HG02623 (cell line): ENCODE measurements around the gene SOX11.
"Not testable (repeated sequence)": the region's sequence is repeated elsewhere in the genome, so short reads cannot be mapped to it uniquely, and the experiment has no call there.

Experiments used
- ATAC-seq: cut with Tn5 transposase; IDR thresholded peaks from one replicate; pipeline ENCODE4 v1.9.1; 2021; ENCODE audit warnings: moderate library complexity; ENCODE audit not compliant: unreplicated experiment

SOX11 gene

DNA sequence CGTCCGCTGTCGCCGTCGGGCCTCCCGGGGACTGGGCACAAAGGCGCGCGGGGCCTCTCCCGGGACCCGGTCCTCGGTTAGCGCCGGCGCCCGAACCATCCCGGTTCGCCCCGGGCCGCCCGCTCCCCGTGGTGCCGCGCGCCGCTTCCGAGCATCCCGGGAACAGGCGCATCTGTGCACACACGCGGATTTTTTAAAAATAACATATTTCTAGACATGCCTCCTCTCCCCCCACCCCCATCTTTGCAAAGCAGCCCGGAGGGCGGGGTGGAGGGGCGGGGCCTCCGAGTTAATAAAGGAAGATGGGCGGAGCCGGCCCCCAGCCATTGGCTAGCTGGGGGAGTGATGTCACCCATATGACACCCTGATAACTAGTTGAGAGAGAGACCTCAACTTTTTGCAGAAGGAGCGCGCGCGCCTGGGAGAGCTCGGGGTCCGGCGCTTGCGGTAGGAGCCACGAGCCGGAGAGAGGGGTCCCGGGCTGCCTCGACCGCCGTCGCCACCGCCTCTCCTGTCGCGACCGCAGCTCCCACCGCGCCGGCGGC is at the start of gene SOX11:
Gene SOX11 (plus strand): TSS at position 400 of the 545 bp plus-strand sequence. CDS start 338 bp downstream, outside the sequence.
- ATAC-seq = no peak

- not testable (repeated sequence) for ATAC-seq
Observed at GRCh38 chr2:5652734-5653133, 39.5 kb upstream of the SOX11 start.

- ATAC-seq = not testable (repeated sequence)
Observed at GRCh38 chr2:5653756-5654155, 38.4 kb upstream of the SOX11 start.

DNA sequence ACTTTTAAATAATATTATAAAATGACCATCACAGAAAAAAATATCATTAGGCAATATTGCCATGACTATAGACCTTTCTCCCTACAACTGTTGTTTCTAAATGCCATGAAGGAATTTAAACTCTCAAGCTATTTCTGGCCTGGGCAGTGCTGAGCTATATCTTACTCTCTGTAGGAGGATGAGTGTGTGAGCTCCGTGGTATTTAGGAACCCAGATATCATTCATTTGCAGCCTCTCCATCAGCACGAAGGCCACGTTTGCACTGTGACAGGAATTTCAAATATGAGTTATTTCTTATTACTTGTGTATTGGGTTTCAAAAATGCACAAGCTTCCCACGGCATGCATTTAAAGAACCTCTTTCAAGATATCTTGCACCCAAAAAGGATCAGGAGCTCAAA is 35.0 kb upstream of the SOX11 start:
- ATAC-seq = no peak

- no peak for ATAC-seq
Observed at GRCh38 chr2:5660591-5660990, 31.6 kb upstream of the SOX11 start.

GRCh38 chr2:5661362-5661761 is 30.8 kb upstream of the SOX11 start:
- ATAC-seq = no peak

DNA sequence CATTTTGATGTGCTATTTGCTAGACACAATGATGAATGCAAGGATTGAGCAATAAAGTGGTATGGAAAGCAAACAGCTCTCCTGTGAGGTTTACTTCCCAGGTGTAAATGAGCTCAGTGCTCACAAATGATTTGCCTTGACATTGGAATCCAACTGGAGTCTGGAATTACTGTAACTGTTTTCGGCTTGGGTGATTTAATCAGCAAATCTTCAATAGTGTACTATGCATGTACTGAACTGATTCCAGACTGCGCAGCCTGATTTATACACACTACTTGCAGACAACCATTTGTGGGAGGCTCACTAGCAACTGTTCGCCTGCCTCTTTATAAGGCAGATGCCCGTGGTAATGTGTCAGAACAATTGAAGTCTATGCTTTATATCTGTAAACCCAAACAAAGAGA is 27.9 kb upstream of the SOX11 start:
- no peak for ATAC-seq

GRCh38 chr2:5665066-5665465 is 27.1 kb upstream of the SOX11 start:
- ATAC-seq = no peak

- ATAC-seq = no peak
Observed at GRCh38 chr2:5666798-5667197, 25.4 kb upstream of the SOX11 start.

GRCh38 chr2:5667655-5668054 is 24.5 kb upstream of the SOX11 start:
- not testable (repeated sequence) for ATAC-seq

DNA sequence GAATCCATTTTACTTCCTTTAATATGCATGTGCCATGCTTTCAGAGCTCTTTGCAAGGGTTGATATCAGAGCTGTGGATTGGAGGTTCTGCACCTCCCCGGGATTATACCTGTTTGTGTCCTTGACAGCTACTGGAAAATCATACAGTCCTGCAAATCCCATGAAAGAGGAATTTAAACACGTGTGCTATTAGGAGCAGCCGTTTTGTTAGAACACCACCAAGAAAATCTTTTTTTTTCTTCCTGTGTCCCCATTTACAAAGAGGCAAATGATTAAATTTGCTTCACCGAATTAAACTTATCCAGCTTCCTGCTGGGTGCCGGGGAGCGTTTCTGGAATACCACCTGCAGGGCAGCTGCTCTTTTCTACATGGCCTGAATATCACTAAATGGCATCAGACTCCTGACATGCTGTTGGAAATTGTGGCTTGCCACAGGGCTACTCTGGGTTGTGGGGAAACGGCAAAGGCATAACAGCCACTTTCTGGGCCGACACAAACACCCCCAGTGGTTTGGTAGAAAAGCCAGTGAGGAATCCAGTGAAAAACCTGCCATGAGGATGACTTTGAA is 23.4 kb upstream of the SOX11 start:
- ATAC-seq = no peak

GRCh38 chr2:5672749-5673144 is 19.4 kb upstream of the SOX11 start:
- ATAC-seq = no peak

- no peak for ATAC-seq
Observed at GRCh38 chr2:5673145-5674025, 18.8 kb upstream of the SOX11 start.

DNA sequence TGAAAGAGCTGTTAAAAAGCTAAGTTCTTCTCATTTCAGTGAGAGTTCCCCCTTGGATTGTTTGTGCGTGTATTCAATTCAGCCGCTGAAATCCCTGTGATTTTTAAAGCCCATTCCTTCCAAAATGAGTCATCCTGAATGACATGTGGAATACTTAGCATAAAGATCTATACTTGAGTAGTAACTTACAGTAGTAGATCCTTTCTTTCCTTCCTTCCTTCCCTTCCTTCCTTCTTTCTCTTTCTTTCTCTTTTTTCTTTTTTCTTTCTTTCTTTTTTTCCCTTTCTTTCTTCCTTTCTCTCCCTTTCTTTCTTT is 18.2 kb upstream of the SOX11 start:
- no peak for ATAC-seq

GRCh38 chr2:5677133-5677532 is 15.1 kb upstream of the SOX11 start:
- no peak for ATAC-seq

DNA sequence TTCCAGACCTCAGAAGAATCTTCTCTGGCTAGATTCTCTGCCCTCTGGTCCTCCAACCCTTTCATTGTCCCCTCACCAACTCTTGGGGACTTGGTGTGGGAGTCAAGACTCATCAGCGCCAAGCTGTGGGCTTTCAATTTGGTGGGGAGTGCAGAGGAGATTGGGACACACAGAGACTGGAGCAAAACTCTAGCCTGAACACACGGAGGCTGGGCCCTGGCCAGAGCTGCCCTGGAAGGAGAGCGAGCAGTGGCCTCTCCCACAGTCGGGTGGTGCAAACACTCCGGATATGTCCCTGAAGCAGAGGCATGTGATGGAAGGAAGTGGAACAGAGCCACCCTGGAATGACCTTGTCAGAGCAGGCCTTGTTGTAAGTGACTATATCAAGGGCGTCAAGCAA is 8.7 kb upstream of the SOX11 start:
- no peak for ATAC-seq

GRCh38 chr2:5685225-5685624 is 7.0 kb upstream of the SOX11 start:
- ATAC-seq = no peak

DNA sequence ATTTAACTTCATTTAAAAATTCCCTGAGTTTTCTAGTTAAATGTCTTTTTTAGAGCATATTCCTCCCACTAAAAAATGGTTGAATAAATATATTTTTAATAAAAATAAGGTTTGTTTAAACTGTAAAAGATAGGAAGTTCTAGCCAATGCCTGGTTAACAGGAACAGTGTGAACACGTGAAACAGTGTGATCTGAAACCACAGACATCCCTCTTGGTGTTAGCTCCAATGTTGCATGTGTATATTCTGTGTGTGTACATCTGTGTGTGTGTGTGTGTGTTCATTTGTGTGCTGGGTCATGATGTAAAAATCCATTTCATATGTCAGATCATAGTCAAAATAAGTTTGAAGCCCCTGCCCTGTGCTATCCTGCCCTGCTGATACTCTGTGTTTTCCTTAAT is 6.1 kb upstream of the SOX11 start:
- ATAC-seq = no peak

- ATAC-seq = no peak
Observed at GRCh38 chr2:5686536-5686935, 5.6 kb upstream of the SOX11 start.

GRCh38 chr2:5689750-5690149 is 2.4 kb upstream of the SOX11 start:
- ATAC-seq = no peak

DNA sequence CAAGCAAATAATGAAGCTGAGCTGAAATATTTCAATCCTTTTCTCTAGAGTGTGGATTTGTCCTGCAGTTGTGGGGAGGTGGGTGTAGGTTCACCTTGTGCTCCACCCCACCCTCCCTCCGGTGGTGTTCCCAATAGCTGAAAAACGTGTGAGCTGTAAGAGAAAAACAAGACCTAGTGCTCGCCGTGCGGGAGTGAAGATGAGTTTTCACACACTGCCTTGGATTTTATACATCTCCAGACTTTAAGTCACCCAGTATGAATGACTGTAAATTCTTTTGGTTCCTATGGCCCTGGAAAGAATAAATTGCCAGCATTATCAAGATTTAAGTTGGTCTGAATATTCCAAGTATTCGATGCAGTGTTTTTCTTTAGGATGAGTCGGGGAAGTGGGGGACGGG is 1.9 kb upstream of the SOX11 start:
- no peak for ATAC-seq

DNA sequence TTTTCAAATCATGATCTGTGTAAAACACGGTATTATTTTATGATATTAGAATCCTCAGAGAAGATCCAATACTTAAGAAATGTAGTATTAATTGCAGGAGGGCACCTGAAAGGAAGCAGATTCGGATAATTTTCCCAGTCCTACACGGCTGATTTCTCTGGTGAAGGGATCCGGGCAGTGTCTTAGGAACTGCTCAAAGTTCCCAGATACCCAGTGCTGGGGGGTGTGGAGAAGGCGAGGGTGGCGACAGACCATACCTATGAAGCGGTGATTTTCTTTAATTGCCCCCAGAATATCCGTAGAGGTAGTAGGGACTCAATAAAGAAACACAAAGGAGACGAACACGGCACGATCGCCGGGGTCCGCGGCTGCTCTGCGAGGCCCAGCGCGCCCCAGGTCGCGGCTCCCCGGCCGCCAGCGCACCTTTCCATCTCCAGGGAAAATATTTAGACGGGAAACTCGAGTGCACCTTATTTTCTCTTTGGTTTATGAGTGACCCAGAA is 1.4 kb upstream of the SOX11 start:
- ATAC-seq = no peak
